Colonic mucosa (tissue), 4 donors: ENCODE results near the gene WDR7. TPM values are rescaled to one million over a fixed set of nuclear protein-coding genes. Genes with fewer than 3 reads are reported as not detected.
A peak's percentile ranks its signal among the peaks of the same experiment; 100 is the strongest.

Source experiments
- DNase-seq: peaks from one replicate; pipeline ENCODE4 v3.0.0-alpha.2; 2020
- H3K27ac ChIP-seq: fragments of 200-600 bp; one replicate; pipeline ENCODE4 v1.8.0; 2021
- H3K27me3 ChIP-seq: fragments of 200-600 bp; one replicate; pipeline ENCODE4 v1.8.0; 2021
- H3K36me3 ChIP-seq: fragments of 200-600 bp; one replicate; pipeline ENCODE4 v1.8.0; 2021
- H3K4me1 ChIP-seq: fragments of 200-600 bp; one replicate; pipeline ENCODE4 v1.8.0; 2021; ENCODE audit warnings: mild to moderate bottlenecking
- H3K4me3 ChIP-seq: fragments of 200-600 bp; one replicate; pipeline ENCODE4 v1.8.0; 2021
- H3K9ac ChIP-seq, 2 donors: one replicate each; pipeline ENCODE4 v1.7.0; 2013; ENCODE audit warnings: control low read depth in 2 of 2, low read depth in 2 of 2, low read length in 2 of 2
- H3K9me3 ChIP-seq: fragments of 200-600 bp; one replicate; pipeline ENCODE4 v1.8.0; 2021
- intact Hi-C: fragments of 100-400 bp; cut with DNase I; formaldehyde crosslinking; loops from one replicate; pipeline ENCODE4 v1.14.1; 2022
- total RNA-seq, 2 donors: library from RNA; stranded (reverse); fragmentation: NEBNext Ultra II Directional in 1 of 2; extraction: Animal tissue kit (Norgen Biotek cat#: 25700) in 1 of 2; gene quantifications; one replicate each; pipeline ENCODE4 v1.2.1, GENCODE V29; 2021
- TF ChIP-seq, protein P1 (sequence below): fragments of 200-600 bp; IDR thresholded peaks from one replicate; pipeline ENCODE4 v1.8.0; 2022; ENCODE audit warnings: antibody characterized with exemption, mild to moderate bottlenecking
- donor health status: healthy.
- donor health status: DM: no; HTN: no; CAD: no.
- donor health status: DM: no; HTN: no; CAD: no.

The WDR7 gene
- total RNA-seq, 2 donors from 2014 or later: 16.8 to 21.2 TPM

DNA sequence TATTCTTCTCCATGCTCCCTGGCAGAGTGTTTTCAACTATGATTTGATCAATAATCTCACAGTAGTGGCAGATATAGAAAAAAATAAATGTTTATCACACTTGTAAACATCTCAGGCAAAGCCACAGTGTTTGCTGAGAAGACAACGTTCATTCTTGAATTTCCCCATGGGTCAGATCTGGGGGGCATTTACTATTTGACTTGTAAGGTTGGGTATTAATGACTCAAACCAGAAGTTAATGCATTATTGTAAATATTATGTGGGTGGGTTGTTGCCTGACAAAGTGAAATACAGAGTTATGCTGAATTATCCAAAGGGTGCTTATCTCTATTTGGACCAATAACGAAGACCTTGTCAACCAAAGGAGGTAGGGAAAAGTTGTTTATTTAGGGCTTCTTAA lies 346.0 kb downstream of the WDR7 start:
- Histone ChIP-seq H3K4me3 (no peak overlapping the region), H3K36me3 (no peaks in the 10 kb centered on the region), H3K9me3 (no peaks in the 10 kb centered on the region), H3K9ac (no peak overlapping the region), H3K27me3 (no peaks in the 10 kb centered on the region), H3K4me1 (no peaks in the 10 kb centered on the region), H3K27ac (no peak overlapping the region)
- DNase-seq: no peak
- intact Hi-C loops: no loop called here
- TF ChIP-seq, protein P1, sequence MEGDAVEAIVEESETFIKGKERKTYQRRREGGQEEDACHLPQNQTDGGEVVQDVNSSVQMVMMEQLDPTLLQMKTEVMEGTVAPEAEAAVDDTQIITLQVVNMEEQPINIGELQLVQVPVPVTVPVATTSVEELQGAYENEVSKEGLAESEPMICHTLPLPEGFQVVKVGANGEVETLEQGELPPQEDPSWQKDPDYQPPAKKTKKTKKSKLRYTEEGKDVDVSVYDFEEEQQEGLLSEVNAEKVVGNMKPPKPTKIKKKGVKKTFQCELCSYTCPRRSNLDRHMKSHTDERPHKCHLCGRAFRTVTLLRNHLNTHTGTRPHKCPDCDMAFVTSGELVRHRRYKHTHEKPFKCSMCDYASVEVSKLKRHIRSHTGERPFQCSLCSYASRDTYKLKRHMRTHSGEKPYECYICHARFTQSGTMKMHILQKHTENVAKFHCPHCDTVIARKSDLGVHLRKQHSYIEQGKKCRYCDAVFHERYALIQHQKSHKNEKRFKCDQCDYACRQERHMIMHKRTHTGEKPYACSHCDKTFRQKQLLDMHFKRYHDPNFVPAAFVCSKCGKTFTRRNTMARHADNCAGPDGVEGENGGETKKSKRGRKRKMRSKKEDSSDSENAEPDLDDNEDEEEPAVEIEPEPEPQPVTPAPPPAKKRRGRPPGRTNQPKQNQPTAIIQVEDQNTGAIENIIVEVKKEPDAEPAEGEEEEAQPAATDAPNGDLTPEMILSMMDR: no peak

DNA sequence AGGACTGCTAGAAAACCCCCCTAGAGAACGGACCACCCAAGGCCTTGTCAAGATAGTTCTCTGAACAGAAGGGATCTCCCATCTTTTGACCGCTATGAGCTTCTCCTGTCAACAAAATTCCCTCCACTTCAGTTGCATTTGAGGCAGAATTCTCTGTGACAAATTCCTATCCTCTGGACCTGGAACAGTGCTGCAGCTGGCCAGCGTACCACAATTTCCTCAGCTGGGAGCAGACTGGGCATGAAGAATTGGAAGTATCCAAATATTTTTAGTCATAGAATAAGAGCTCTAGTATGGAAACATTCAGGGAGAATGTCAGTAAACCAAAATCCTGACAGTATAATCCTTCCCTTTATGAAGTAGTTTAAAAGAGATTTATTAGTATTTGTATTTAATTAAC lies 348.7 kb downstream of the WDR7 start:
- Histone ChIP-seq H3K27ac (no peak overlapping the region), H3K9me3 (no peaks in the 10 kb centered on the region), H3K27me3 (no peaks in the 10 kb centered on the region), H3K36me3 (no peaks in the 10 kb centered on the region), H3K4me3 (no peak overlapping the region), H3K4me1 (no peaks in the 10 kb centered on the region), H3K9ac (no peak overlapping the region)
- intact Hi-C loops: no loop called here
- DNase-seq: no peak
- TF ChIP-seq, protein P1: no peak

DNA sequence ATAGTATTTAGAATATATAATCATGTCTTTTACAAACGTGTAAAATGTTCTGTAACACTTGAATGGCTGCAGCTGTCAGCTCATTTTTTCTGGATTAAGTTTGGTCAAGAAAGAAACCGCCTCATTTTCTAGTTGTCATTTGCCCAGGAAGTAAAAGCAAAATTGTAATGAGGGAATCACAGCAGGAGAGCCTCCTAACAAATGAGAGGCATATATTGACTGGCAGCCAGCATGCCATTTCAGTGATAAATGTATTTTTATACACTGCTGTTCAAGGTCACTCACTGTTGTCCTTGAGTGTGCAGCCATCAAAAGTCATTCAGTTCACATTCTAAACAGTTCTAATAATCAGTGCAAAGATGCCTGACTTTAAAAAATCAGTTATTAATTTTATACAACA lies 351.5 kb downstream of the WDR7 start:
- H3K36me3 ChIP-seq: no peaks in the 10 kb centered on the region
- no peak overlapping the region for H3K9ac ChIP-seq
- TF ChIP-seq, protein P1: no peak
- no peaks in the 10 kb centered on the region for H3K9me3 ChIP-seq
- no peak for DNase-seq
- no peak overlapping the region for H3K27ac ChIP-seq
- intact Hi-C loops: no loop called here
- peaks cover 6% of the 10 kb centered on the region for H3K4me1 ChIP-seq
- H3K27me3 ChIP-seq: no peaks in the 10 kb centered on the region
- no peak overlapping the region for H3K4me3 ChIP-seq

DNA sequence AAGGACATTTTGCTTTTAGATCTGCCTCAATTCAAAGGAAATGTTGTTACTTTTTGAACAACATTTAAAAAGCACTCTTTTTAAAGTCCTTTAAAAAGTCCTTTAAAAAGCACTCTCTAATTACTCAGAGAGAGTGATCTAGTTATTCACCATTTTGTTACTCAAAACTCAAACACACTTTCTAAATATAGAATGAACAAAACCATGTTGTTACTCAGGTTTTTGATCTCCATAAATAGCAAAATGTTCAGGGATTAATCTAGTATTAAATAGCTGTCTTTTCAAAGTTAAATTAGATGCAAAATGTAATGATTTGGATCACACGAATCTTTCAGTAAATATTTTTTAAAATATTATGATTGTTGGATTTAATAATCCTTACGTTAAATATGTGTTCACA lies 352.2 kb downstream of the WDR7 start:
- TF ChIP-seq, protein P1: no peak
- H3K27ac ChIP-seq: no peak overlapping the region

DNA sequence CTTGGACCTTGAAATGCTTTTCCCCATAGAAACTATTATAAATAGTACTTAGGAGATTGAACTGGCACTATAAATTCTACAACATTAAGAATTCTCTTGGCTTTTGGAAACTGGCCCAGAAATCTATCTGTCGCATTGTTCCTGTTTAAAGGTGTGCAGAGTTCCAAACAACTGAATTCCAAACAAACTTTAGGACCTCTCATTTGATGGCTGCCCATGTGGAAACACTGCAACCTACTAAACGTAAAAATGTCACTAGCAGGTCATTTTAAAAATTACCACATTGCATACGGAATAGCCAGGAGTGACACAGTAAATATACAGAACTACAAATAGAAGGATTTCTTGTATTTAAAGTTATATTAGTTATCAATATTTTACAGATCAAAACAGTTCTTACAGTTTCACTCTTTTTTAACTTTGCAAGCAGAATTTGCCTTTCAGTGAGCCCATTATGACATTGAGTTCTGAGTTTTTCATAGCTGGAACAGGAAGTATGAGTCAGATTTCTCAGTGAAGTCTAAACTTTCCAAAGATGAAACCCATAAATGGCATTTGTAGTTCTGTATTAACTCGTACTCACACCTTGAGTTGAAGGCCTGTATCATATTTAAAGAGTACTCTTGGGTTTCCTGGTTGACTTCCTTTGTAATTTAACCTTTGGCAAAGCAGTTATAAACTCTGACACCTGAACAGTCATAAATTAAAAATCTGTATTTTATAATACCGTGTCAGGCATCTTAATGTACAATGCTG lies 353.4 kb downstream of the WDR7 start:
- Histone ChIP-seq H3K9me3 (no peaks in the 10 kb centered on the region), H3K27me3 (no peaks in the 10 kb centered on the region), H3K4me1 (peaks cover 6% of the 10 kb centered on the region), H3K9ac (no peak overlapping the region), H3K4me3 (no peak overlapping the region), H3K27ac (peak overlapping the region; percentile 60), H3K36me3 (no peaks in the 10 kb centered on the region)
- TF ChIP-seq, protein P1: no peak
- no peak for DNase-seq
- intact Hi-C loops: no loop called here

More for the DNA sequence above, 352.2 kb downstream of the WDR7 start:
- H3K9ac ChIP-seq: no peak overlapping the region
- H3K36me3 ChIP-seq: no peaks in the 10 kb centered on the region
- no peak overlapping the region for H3K4me3 ChIP-seq
- H3K4me1 ChIP-seq: peaks cover 6% of the 10 kb centered on the region
- intact Hi-C loops: no loop called here
- no peaks in the 10 kb centered on the region for H3K27me3 ChIP-seq
- no peak for DNase-seq
- H3K9me3 ChIP-seq: no peaks in the 10 kb centered on the region
